Hepatic stellate cell (primary cell): Measurements from ENCODE around the gene YY1.
"Not testable (repeated sequence)": the region's sequence is repeated elsewhere in the genome, so short reads cannot be mapped to it uniquely, and the experiment has no call there.

Source experiments
- DNase-seq: peaks from one replicate; pipeline ENCODE4 v3.0.0; 2011; ENCODE audit warnings: low spot score

The YY1 gene

GRCh38 chr14:100238419-100239210 lies at the start of gene YY1:
Gene YY1, plus strand, starts transcription at chr14:100239144. Its CDS starts 101 bp downstream, at chr14:100239245.
- DNase-seq = peak; percentile 95

- DNase-seq = no peak
Measured at GRCh38 chr14:100190126-100190525, 48.8 kb upstream of the YY1 start.

- DNase-seq = no peak
Measured at GRCh38 chr14:100191584-100192249, 47.2 kb upstream of the YY1 start.

- DNase-seq = no peak
Measured at GRCh38 chr14:100192250-100192671, 46.7 kb upstream of the YY1 start.

DNA sequence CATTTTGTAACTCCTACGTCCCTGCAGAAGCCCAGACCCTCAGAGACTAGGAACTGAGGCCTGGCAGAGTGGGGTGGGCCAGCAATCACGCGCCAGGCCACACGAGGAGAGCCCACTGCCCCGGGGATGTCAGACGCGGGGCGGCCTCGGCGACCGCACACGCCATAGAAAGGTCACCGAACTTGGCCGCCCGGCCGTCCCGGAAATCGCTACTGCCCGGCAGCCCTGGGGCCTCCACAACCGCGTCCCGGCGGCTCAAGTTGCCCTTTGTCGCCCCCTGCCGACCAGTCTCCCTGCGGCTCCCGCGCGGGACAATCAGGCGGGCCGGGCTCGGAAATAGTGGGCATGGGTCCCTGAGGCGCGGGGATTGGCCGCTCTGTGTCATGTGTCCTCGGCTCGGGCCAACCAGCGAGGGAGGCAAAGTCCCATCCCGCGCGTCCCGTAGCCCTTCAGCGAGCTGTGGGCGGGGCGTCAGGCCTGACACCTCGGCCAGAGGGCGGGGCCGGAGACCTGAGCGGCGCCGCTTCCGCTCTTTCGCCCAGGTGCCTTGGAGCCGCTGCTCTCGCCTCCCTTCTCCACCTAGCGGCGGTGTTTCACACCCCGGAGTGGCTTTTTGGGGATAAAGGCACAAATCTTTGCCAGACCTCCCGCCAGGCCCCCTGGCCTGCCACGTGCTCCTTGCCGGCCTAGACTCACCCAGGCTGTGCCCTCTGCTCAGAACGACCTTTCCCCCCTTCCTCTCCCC lies 46.1 kb upstream of the YY1 start:
- DNase-seq = peak; percentile 99

DNA sequence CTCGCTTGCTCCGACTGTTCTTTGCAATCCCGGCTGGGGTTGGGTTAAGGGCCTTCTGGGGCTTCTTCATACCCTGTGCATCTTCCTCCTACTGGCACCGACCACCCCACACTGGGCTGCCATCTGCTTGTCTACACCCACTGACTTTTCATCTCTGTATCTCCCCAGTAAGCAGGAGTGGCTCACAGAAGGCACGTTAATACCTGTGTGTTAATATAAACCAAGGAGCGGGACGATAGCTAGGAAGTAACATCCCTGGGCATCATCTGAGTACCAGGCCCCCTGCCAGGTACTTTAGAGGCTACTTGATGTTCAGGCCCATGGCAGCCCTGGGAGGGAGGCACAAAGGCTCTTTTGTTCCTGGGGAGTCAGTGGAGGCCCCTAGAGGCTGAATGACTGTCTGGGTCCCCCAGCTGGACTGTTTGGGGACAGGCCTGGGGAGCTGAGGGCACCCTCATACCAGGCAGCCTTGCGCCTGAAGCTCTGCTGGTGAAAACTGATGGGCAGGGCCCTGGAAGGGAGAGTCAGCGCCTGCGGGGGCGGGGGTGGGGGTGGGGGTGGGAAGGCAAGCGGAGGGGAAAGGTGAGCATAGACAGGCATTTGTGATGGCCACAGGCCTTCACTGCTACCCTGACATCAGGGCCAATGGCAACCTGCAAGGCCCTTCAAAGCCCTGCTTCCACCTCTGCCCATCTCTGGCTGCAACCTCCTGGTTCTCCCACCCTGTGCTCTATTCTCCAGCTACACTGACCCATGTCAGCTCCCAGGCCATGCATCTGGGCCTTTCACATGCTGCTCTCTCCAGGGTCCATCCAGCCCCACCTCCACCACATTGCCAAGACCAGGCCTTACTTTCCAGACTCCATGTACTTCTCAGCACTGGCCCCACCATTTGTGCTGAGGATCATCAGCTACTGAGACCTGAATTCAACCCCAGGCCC lies 45.3 kb upstream of the YY1 start:
- no peak for DNase-seq

DNA sequence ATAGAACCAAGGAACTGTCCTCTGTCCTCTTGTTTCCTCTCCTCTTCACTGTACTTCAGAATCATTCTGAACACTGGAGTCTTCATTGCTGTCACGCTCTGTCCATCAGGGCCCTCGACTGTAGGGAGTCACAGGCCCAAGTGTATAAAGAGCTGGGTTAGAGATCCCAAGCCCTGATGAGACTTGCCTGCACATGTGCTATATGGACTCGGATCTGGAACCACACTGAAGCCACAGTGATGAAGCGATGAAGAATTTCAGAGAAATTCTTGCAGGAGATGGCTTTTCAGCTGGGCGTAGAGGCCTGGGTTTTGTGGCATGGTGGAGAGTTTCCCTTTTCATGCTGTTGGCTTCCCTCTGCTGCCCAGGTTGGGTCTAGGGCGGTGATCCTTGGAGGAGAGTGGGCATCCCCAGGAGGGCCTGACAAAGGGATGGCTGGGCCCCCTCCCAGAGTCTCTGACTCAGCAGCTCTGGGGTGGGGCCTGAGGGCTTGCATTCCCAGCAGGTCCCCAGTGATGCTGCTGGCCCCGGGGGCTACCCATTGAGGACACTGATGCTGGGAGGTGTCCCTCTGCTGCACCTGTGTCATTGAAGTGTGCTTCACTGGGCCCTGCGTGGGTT lies 39.6 kb upstream of the YY1 start:
- no peak for DNase-seq

DNA sequence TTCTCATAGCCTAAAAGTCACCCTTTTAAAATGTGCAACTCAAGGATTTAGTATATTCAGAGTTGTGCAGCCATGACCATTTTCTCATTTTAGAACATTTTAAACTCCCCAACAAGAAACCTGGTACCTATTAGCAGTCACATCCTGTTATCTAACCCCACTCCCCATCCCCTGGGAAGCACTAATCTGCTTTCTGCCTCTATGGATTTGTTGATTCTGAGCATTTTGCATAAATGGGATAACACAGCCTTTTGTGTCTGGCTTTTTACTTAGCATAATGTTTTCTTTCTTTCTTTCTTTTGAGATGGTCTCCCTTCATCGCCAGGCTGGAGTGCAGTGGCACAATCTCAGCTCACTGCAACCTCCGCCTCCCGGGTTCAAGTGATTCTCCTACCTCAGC lies 38.6 kb upstream of the YY1 start:
- no peak for DNase-seq

- no peak for DNase-seq
Measured at GRCh38 chr14:100201701-100202100, 37.2 kb upstream of the YY1 start.

GRCh38 chr14:100202712-100203111 lies 36.2 kb upstream of the YY1 start:
- DNase-seq = no peak

- no peak for DNase-seq
Measured at GRCh38 chr14:100203146-100203545, 35.8 kb upstream of the YY1 start.

DNA sequence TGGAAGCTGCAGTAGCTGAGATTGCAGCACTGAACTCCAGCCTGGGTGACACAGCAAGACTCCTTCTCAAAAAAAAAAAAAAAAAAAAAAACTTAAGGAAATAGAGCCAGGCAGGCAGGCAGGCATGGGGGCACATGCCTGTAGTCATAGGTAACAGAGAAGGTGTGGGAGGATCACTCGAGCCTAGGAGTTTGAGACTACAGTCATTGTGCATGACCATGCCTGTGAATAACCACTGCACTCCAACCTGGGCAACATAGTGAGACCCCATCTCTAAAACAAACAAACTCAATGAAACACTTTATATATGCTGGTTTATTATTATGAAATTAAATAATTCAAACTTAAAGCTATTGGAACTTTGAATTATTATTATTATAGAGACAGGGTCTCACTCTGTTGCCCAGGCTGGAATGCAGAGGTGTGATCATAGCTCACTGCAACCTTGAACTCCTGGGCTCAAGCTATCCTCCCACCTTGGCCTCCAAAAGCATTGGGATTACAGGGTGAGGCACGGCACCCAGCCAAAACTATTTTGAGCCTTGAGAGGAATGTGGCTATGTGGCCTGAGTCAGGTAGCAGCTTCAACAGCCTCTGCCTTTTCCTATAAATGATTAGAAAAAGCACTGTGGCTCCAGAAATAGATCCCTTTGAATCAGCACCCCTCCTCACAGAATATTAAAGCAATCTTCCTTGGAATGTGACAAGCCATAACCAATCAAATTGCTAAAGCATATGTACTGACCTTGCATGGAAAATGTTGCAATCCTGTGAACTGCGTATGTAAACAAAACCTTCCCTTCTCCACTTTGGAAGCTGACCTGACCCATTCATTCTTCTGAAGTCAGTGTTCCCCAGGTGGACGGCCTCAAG lies 34.7 kb upstream of the YY1 start:
- no peak for DNase-seq

- not testable (repeated sequence) for DNase-seq
Measured at GRCh38 chr14:100204835-100205167, 34.1 kb upstream of the YY1 start.

- not testable (repeated sequence) for DNase-seq
Measured at GRCh38 chr14:100207588-100207987, 31.4 kb upstream of the YY1 start.

GRCh38 chr14:100208136-100208535 lies 30.8 kb upstream of the YY1 start:
- not testable (repeated sequence) for DNase-seq

- DNase-seq = no peak
Measured at GRCh38 chr14:100211366-100211765, 27.6 kb upstream of the YY1 start.

- DNase-seq = no peak
Measured at GRCh38 chr14:100211893-100212292, 27.1 kb upstream of the YY1 start.

GRCh38 chr14:100212476-100213333 lies 26.2 kb upstream of the YY1 start:
- no peak for DNase-seq

GRCh38 chr14:100213587-100213955 lies 25.4 kb upstream of the YY1 start:
- no peak for DNase-seq
